Peyer's patch (tissue), 4 donors: Measurements from ENCODE around the gene GNG11. TPM values are rescaled to one million over a fixed set of nuclear protein-coding genes. Genes with fewer than 3 reads are reported as not detected.

Source experiments
- DNase-seq, 3 donors: peaks; one replicate each; pipeline ENCODE4 v3.0.0-alpha.2; 2017 to 2019
- H3K27ac ChIP-seq, 4 donors: fragments of 200-600 bp; sonication (generic); one replicate each; pipeline ENCODE4 v1.5.1; 2016 to 2019
- H3K27me3 ChIP-seq, 2 donors: fragments of 200-600 bp; sonication (generic); one replicate each; pipeline ENCODE4 v1.5.1; 2019
- H3K36me3 ChIP-seq, 3 donors: fragments of 200-600 bp; sonication (generic); one replicate each; pipeline ENCODE4 v1.5.1; 2016 to 2019
- H3K4me1 ChIP-seq, 4 donors: fragments of 200-600 bp; sonication (generic); one replicate each; pipeline ENCODE4 v1.5.1; 2016 to 2019
- H3K4me3 ChIP-seq, 4 donors: fragments of 200-600 bp; sonication (generic); 1 replicate in 3 of 4; 2 replicates in 1 of 4; pipeline ENCODE4 v1.5.1; 2016 to 2019; ENCODE audit warnings: mild to moderate bottlenecking in 1 of 4
- H3K9me3 ChIP-seq, 4 donors: fragments of 200-600 bp; sonication (generic); one replicate each; pipeline ENCODE4 v1.5.1; 2016 to 2019; ENCODE audit warnings: mild to moderate bottlenecking in 1 of 4
- CTCF ChIP-seq, 6 experiments: fragments of 450-650 bp in 4 of 6; fragments of 200-600 bp in 2 of 6; sonication (generic) in 1 of 6; IDR thresholded peaks; one replicate each; pipeline ENCODE4 v1.5.1; 2017 to 2019; ENCODE audit warnings: antibody characterized with exemption in 6 of 6, mild to moderate bottlenecking in 3 of 6, moderate library complexity in 1 of 6
- POLR2A ChIP-seq, 2 donors: fragments of 450-650 bp; IDR thresholded peaks; one replicate each; pipeline ENCODE4 v1.5.1; 2017; ENCODE audit warnings: antibody characterized with exemption in 2 of 2, mild to moderate bottlenecking in 2 of 2, moderate library complexity in 2 of 2
- total RNA-seq, 4 donors: library from RNA; depleted of rRNA; stranded (reverse); fragments of >200 nt; gene quantifications; one replicate each; pipeline ENCODE4 v1.1.0, GENCODE V29; 2016

GNG11 gene
- total RNA-seq, 4 donors from 2014 or later: 2.9 to 32.2 (median 5.6) TPM

- Histone ChIP-seq H3K36me3 (no peaks in the 10 kb centered on the region), H3K9me3 (no peaks in the 10 kb centered on the region), H3K4me1 (no peaks in the 10 kb centered on the region), H3K27ac (no peak overlapping the region), H3K27me3 (no peaks in the 10 kb centered on the region), H3K4me3 (no peak overlapping the region)
- TF ChIP-seq POLR2A (IDR thresholded peaks at IDR 0.05) (no peak), CTCF (IDR thresholded peaks at IDR 0.05) (no peak)
- DNase-seq: no peak
These were observed 16.3 kb downstream of the GNG11 start for GRCh38 chr7:93937818-93938217.

DNA sequence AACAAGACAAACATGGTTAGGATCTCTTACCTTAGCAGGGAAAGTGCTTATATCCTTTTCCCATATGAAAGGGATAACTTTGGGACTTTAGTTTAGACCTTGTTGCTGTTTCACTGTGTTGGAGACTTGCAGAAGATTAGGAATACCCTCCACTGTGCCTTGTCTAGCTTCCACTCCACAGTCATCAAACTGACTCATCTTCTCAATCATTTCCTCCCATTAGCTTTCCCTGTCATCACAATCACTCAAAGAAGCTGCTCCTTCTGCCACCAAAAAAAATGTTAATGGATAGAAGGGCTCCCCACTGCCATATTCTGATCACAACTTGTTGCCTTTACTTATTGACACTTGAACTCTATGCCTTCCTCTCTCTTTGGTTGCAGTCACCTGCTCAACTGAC lies 16.8 kb downstream of the GNG11 start:
- H3K27ac ChIP-seq: no peak overlapping the region
- H3K27me3 ChIP-seq: no peaks in the 10 kb centered on the region
- no peak overlapping the region for H3K4me3 ChIP-seq
- no peaks in the 10 kb centered on the region for H3K9me3 ChIP-seq
- no peak for DNase-seq
- H3K36me3 ChIP-seq: no peaks in the 10 kb centered on the region
- H3K4me1 ChIP-seq: no peaks in the 10 kb centered on the region
- TF ChIP-seq CTCF (IDR thresholded peaks at IDR 0.05) (no peak), POLR2A (IDR thresholded peaks at IDR 0.05) (no peak)

DNA sequence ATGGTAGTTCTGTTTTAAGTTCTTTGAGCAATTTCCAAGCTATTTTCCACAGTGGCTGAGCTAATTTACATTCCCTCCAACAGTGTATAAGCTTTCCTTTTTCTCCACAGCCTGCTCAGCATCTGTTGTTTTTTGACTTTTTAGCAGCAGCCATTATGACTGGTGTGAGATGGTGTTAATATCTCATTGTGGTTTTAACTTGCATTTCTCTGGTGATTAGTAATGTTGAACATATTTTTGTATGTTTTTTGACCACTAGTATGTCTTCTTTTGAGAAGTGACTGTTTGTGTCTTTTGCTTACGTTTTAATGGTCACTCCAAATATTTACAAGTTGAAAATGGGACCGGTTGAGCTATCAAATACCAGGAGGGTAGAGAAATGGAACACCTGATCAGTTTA lies 20.4 kb downstream of the GNG11 start:
- H3K27ac ChIP-seq: no peak overlapping the region
- no peak for DNase-seq
- H3K27me3 ChIP-seq: no peaks in the 10 kb centered on the region
- H3K36me3 ChIP-seq: no peaks in the 10 kb centered on the region
- TF ChIP-seq CTCF (IDR thresholded peaks at IDR 0.05) (no peak), POLR2A (IDR thresholded peaks at IDR 0.05) (no peak)
- no peak overlapping the region for H3K4me3 ChIP-seq
- H3K4me1 ChIP-seq: no peaks in the 10 kb centered on the region
- H3K9me3 ChIP-seq: no peaks in the 10 kb centered on the region

GRCh38 chr7:93943816-93944540 lies 22.4 kb downstream of the GNG11 start:
- Histone ChIP-seq H3K4me3 (no peak overlapping the region), H3K27me3 (no peaks in the 10 kb centered on the region), H3K36me3 (no peaks in the 10 kb centered on the region), H3K4me1 (no peaks in the 10 kb centered on the region), H3K9me3 (no peaks in the 10 kb centered on the region), H3K27ac (no peak overlapping the region)
- no peak for DNase-seq
- no peak for TF ChIP-seq POLR2A (IDR thresholded peaks at IDR 0.05)
- no peak for TF ChIP-seq CTCF (IDR thresholded peaks at IDR 0.05)

GRCh38 chr7:93944673-93945072 lies 23.1 kb downstream of the GNG11 start:
- Histone ChIP-seq H3K36me3 (no peaks in the 10 kb centered on the region), H3K4me3 (no peak overlapping the region), H3K9me3 (no peaks in the 10 kb centered on the region), H3K27ac (no peak overlapping the region), H3K27me3 (no peaks in the 10 kb centered on the region), H3K4me1 (no peaks in the 10 kb centered on the region)
- no peak for TF ChIP-seq POLR2A (IDR thresholded peaks at IDR 0.05)
- TF ChIP-seq CTCF (IDR thresholded peaks at IDR 0.05): no peak
- DNase-seq: no peak
